Measurements from ENCODE around the gene PIPOX. TPM values are rescaled to one million over a fixed set of nuclear protein-coding genes. Genes with fewer than 3 reads are reported as not detected.
"Not testable (repeated sequence)": the region's sequence is repeated elsewhere in the genome, so short reads cannot be mapped to it uniquely, and the experiment has no call there.

PIPOX gene
- polyA plus RNA-seq, 2 donors: 0.41 to 0.48 TPM

DNA sequence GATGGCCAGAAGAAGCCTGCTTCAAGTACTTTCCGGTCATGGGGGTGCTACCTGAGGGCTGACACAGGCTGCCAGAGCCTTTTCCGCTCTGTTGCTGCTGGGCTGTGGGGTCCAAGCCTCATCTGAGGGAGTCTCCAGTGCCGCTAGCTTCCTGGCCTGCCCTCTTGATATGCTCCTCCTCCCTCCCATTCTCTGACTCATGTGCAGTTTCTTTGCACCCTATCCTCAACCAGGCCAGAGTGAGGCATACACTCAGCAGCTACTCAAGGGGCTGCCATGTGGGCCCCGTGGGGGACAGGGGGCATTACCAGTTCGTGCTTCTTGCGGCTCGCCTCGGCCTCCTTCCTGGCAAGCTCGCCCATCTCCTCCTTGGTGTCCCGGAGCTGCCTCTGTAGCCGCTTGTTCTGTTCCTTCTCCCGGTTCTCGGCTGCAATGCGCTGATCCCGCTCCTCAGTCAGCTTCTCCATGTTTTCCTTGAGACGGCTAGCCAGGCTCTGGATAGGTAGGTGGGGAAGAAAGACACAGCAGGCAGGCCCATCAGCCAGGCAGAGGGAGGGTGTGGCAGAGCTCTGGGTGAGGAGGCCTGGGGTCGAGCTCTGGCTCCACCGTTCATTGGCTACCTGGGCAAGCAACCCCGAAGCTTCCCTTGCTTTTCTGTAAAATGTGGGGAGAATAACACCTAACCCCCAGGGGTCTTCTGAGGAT is 43.8 kb downstream of the PIPOX start:
- H3K27me3 ChIP-seq (ENCODE audit: control insufficient read depth in 1 of 2, insufficient read depth in 2 of 2, low read length in 2 of 2): no peaks in the 10 kb centered on the region
- no peaks in the 10 kb centered on the region for H3K4me1 ChIP-seq (ENCODE audit: control insufficient read depth in 2 of 2, insufficient read depth in 2 of 2, low read length in 1 of 2)
- WGBS, 2 donors: 92% methylated on average over 19 of the region's 19 CpGs
- H3K36me3 ChIP-seq (ENCODE audit: control insufficient read depth in 2 of 2, insufficient read depth in 2 of 2, low read length in 1 of 2): peaks cover 38 to 66% of the 10 kb centered on the region in 2 donors
- no peak overlapping the region for H3K4me3 ChIP-seq (ENCODE audit: low read depth in 1 of 2, low read length in 2 of 2)
- no peaks in the 10 kb centered on the region for H3K9me3 ChIP-seq (ENCODE audit: control insufficient read depth in 2 of 2, insufficient read depth in 1 of 2, low read depth in 1 of 2, low read length in 1 of 2)
- no peak overlapping the region for H3K27ac ChIP-seq (ENCODE audit: low read depth in 2 of 2, low read length in 1 of 2)

DNA sequence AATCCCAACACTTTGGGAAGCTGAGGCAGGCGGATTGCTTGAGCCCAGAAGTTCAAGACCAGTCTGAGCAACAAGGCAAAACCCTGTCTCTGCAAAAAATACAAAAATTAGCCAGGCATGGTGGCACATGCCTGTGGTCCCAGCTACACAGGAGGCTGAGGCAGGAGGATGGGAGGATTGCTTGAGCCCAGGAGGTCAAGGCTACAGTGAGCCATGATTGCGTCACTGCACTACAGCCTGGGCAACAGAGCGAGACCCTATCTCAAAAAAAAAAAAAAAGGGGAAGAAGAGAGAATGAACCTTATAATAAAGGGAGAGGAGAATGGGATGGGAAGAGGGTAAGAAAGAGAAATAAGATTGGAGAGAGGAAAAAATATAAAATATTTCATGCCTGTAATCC is 45.8 kb downstream of the PIPOX start:
- peaks cover 51 to 72% of the 10 kb centered on the region in 2 donors for H3K36me3 ChIP-seq (ENCODE audit: control insufficient read depth in 2 of 2, insufficient read depth in 2 of 2, low read length in 1 of 2)
- H3K27ac ChIP-seq (ENCODE audit: low read depth in 2 of 2, low read length in 1 of 2); H3K27me3 ChIP-seq (ENCODE audit: control insufficient read depth in 1 of 2, insufficient read depth in 2 of 2, low read length in 2 of 2); H3K9me3 ChIP-seq (ENCODE audit: control insufficient read depth in 2 of 2, insufficient read depth in 1 of 2, low read depth in 1 of 2, low read length in 1 of 2); H3K4me1 ChIP-seq (ENCODE audit: control insufficient read depth in 2 of 2, insufficient read depth in 2 of 2, low read length in 1 of 2); H3K4me3 ChIP-seq (ENCODE audit: low read depth in 1 of 2, low read length in 2 of 2): not testable (repeated sequence)
- 95 to 97% methylated on average over 3 of the region's 3 CpGs for WGBS, 2 donors

GRCh38 chr17:29089601-29090044 is 46.7 kb downstream of the PIPOX start:
- Histone ChIP-seq H3K9me3 (ENCODE audit: control insufficient read depth in 2 of 2, insufficient read depth in 1 of 2, low read depth in 1 of 2, low read length in 1 of 2) (no peaks in the 10 kb centered on the region), H3K36me3 (ENCODE audit: control insufficient read depth in 2 of 2, insufficient read depth in 2 of 2, low read length in 1 of 2) (peaks cover 56 to 76% of the 10 kb centered on the region in 2 donors), H3K4me1 (ENCODE audit: control insufficient read depth in 2 of 2, insufficient read depth in 2 of 2, low read length in 1 of 2) (peaks cover 0 to 3% of the 10 kb centered on the region in 2 donors), H3K27me3 (ENCODE audit: control insufficient read depth in 1 of 2, insufficient read depth in 2 of 2, low read length in 2 of 2) (no peaks in the 10 kb centered on the region), H3K4me3 (ENCODE audit: low read depth in 1 of 2, low read length in 2 of 2) (no peak overlapping the region), H3K27ac (ENCODE audit: low read depth in 2 of 2, low read length in 1 of 2) (no peak overlapping the region)
- WGBS, 2 donors: 85 to 87% methylated on average over 20 of the region's 20 CpGs

- no peaks in the 10 kb centered on the region for H3K27me3 ChIP-seq (ENCODE audit: control insufficient read depth in 1 of 2, insufficient read depth in 2 of 2, low read length in 2 of 2)
- H3K4me1 ChIP-seq (ENCODE audit: control insufficient read depth in 2 of 2, insufficient read depth in 2 of 2, low read length in 1 of 2): peaks cover 0 to 3% of the 10 kb centered on the region in 2 donors
- no peak overlapping the region for H3K27ac ChIP-seq (ENCODE audit: low read depth in 2 of 2, low read length in 1 of 2)
- H3K9me3 ChIP-seq (ENCODE audit: control insufficient read depth in 2 of 2, insufficient read depth in 1 of 2, low read depth in 1 of 2, low read length in 1 of 2): no peaks in the 10 kb centered on the region
- 80 to 90% methylated on average over 4 of the region's 4 CpGs for WGBS, 2 donors
- H3K36me3 ChIP-seq (ENCODE audit: control insufficient read depth in 2 of 2, insufficient read depth in 2 of 2, low read length in 1 of 2): peaks cover 56 to 76% of the 10 kb centered on the region in 2 donors
- no peak overlapping the region for H3K4me3 ChIP-seq (ENCODE audit: low read depth in 1 of 2, low read length in 2 of 2)
These were observed 47.2 kb downstream of the PIPOX start for GRCh38 chr17:29090108-29090507.

GRCh38 chr17:29090750-29091605 is 48.0 kb downstream of the PIPOX start:
- WGBS, 2 donors: 85% methylated on average over 12 of the region's 12 CpGs
- Histone ChIP-seq H3K4me1 (ENCODE audit: control insufficient read depth in 2 of 2, insufficient read depth in 2 of 2, low read length in 1 of 2) (peaks cover 0 to 3% of the 10 kb centered on the region in 2 donors), H3K36me3 (ENCODE audit: control insufficient read depth in 2 of 2, insufficient read depth in 2 of 2, low read length in 1 of 2) (peaks cover 54 to 76% of the 10 kb centered on the region in 2 donors), H3K9me3 (ENCODE audit: control insufficient read depth in 2 of 2, insufficient read depth in 1 of 2, low read depth in 1 of 2, low read length in 1 of 2) (no peaks in the 10 kb centered on the region), H3K27me3 (ENCODE audit: control insufficient read depth in 1 of 2, insufficient read depth in 2 of 2, low read length in 2 of 2) (no peaks in the 10 kb centered on the region), H3K27ac (ENCODE audit: low read depth in 2 of 2, low read length in 1 of 2) (no peak overlapping the region), H3K4me3 (ENCODE audit: low read depth in 1 of 2, low read length in 2 of 2) (no peak overlapping the region)

DNA sequence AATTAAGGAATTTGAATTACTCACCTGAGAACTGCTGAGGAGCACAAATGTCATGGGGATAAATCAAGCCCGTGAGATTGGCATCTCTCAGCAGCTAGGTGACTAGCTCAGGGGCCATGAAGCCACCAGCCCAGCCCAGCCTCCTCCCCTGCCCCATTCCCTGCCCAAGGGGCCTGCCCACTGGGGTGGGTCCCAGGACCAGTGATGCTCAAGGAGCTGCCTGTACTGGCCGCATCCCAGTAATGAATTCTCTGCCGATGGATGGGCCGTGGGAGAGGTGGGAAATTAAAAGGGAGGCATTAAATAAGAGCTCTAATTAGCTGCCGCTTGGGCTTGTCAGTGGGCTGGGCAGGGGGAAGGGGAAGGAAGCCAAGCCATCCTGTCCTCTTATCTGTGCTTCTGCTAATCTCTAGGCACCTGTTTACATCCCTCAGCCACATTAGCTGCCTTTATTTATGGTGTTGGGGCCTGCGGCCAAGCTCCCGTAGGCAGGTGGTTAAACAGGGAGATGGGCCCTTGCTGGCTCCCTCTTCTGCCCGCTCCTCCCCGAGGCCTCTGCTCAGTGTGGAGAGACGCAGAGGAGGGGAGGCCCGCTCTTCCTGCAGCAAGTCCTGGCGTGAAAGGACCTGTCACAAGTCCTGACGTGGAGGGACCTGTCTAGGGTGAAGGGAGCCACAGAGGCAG is 48.8 kb downstream of the PIPOX start:
- H3K27me3 ChIP-seq (ENCODE audit: control insufficient read depth in 1 of 2, insufficient read depth in 2 of 2, low read length in 2 of 2): no peaks in the 10 kb centered on the region
- 58 to 76% methylated on average over 13 of the region's 13 CpGs for WGBS, 2 donors
- no peaks in the 10 kb centered on the region for H3K9me3 ChIP-seq (ENCODE audit: control insufficient read depth in 2 of 2, insufficient read depth in 1 of 2, low read depth in 1 of 2, low read length in 1 of 2)
- H3K4me3 ChIP-seq (ENCODE audit: low read depth in 1 of 2, low read length in 2 of 2): no peak overlapping the region
- H3K27ac ChIP-seq (ENCODE audit: low read depth in 2 of 2, low read length in 1 of 2): no peak overlapping the region
- peaks cover 53 to 75% of the 10 kb centered on the region in 2 donors for H3K36me3 ChIP-seq (ENCODE audit: control insufficient read depth in 2 of 2, insufficient read depth in 2 of 2, low read length in 1 of 2)
- H3K4me1 ChIP-seq (ENCODE audit: control insufficient read depth in 2 of 2, insufficient read depth in 2 of 2, low read length in 1 of 2): peaks cover 0 to 3% of the 10 kb centered on the region in 2 donors

DNA sequence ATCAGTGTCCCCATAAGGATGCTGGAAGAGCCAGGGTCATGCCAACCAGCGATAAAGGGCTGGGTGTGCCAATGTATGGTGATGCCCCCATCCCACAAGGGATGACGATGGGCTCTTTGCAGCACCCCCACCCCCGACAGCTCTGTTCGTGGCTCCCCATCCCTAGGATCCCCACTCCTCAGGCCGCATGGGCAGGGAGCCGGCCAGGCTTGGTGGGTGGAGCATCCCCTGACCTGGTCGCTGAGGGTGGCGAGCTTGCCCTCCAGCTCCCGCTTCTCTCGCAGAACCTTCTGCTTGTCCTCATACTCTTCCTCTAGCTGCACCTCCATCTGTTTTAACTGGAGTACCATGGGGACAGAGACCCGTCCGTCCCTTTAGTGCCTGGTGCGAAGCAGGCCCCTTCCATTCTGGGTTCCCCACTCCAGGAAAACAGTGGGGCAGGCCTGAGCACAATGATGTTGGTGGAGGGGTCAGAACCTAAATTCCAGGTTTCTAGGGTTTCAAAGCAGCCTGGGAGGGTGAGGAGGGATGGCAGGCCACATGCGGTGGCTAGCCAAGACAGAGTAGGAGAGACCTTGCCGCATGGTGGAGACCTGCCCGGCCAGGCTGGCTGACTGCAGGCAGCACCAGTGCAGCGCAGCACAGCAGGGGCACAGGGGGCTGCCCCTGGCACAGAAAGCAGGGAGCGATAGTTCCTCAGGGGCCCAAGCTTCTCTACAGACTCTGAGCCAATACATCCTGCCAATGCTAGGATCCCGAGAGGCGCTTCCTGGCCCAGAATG is 50.3 kb downstream of the PIPOX start:
- Histone ChIP-seq H3K27me3 (ENCODE audit: control insufficient read depth in 1 of 2, insufficient read depth in 2 of 2, low read length in 2 of 2) (no peaks in the 10 kb centered on the region), H3K9me3 (ENCODE audit: control insufficient read depth in 2 of 2, insufficient read depth in 1 of 2, low read depth in 1 of 2, low read length in 1 of 2) (no peaks in the 10 kb centered on the region), H3K27ac (ENCODE audit: low read depth in 2 of 2, low read length in 1 of 2) (no peak overlapping the region), H3K36me3 (ENCODE audit: control insufficient read depth in 2 of 2, insufficient read depth in 2 of 2, low read length in 1 of 2) (peaks cover 58 to 82% of the 10 kb centered on the region in 2 donors), H3K4me1 (ENCODE audit: control insufficient read depth in 2 of 2, insufficient read depth in 2 of 2, low read length in 1 of 2) (peaks cover 0 to 3% of the 10 kb centered on the region in 2 donors), H3K4me3 (ENCODE audit: low read depth in 1 of 2, low read length in 2 of 2) (no peak overlapping the region)
- 95 to 96% methylated on average over 20 of the region's 20 CpGs for WGBS, 2 donors

GRCh38 chr17:29094101-29094708 is 51.3 kb downstream of the PIPOX start:
- Histone ChIP-seq H3K27ac (ENCODE audit: low read depth in 2 of 2, low read length in 1 of 2) (no peak overlapping the region), H3K9me3 (ENCODE audit: control insufficient read depth in 2 of 2, insufficient read depth in 1 of 2, low read depth in 1 of 2, low read length in 1 of 2) (no peaks in the 10 kb centered on the region), H3K4me1 (ENCODE audit: control insufficient read depth in 2 of 2, insufficient read depth in 2 of 2, low read length in 1 of 2) (peaks cover 0 to 3% of the 10 kb centered on the region in 2 donors), H3K36me3 (ENCODE audit: control insufficient read depth in 2 of 2, insufficient read depth in 2 of 2, low read length in 1 of 2) (peaks cover 65 to 91% of the 10 kb centered on the region in 2 donors), H3K27me3 (ENCODE audit: control insufficient read depth in 1 of 2, insufficient read depth in 2 of 2, low read length in 2 of 2) (no peaks in the 10 kb centered on the region), H3K4me3 (ENCODE audit: low read depth in 1 of 2, low read length in 2 of 2) (no peak overlapping the region)
- 85 to 90% methylated on average over 11 of the region's 11 CpGs for WGBS, 2 donors
